ENCODE measurements around the gene POMT1.

The POMT1 gene

GRCh38 chr9:131562032-131562959 lies 59.6 kb downstream of the POMT1 start:
- TF ChIP-seq CTCF (conservative IDR thresholded peaks at IDR 0.05; ENCODE audit: control insufficient read depth, insufficient read depth, low read depth, low read length) = no peak
- DNase-seq (ENCODE audit: low read depth) = peak; percentile 39
- H3K4me3 ChIP-seq (ENCODE audit: control insufficient read depth, low read depth, low read length) = no peak overlapping the region

GRCh38 chr9:131565369-131565768 lies 62.7 kb downstream of the POMT1 start:
- no peak for DNase-seq (ENCODE audit: low read depth)
- no peak overlapping the region for H3K4me3 ChIP-seq (ENCODE audit: control insufficient read depth, low read depth, low read length)
- no peak for TF ChIP-seq CTCF (conservative IDR thresholded peaks at IDR 0.05; ENCODE audit: control insufficient read depth, insufficient read depth, low read depth, low read length)

- TF ChIP-seq CTCF (conservative IDR thresholded peaks at IDR 0.05; ENCODE audit: control insufficient read depth, insufficient read depth, low read depth, low read length) = no peak
- H3K4me3 ChIP-seq (ENCODE audit: control insufficient read depth, low read depth, low read length) = no peak overlapping the region
- no peak for DNase-seq (ENCODE audit: low read depth)
Measured at GRCh38 chr9:131566158-131566557, 63.4 kb downstream of the POMT1 start.

GRCh38 chr9:131567910-131568309 lies 65.2 kb downstream of the POMT1 start:
- no peak for DNase-seq (ENCODE audit: low read depth)
- no peak for TF ChIP-seq CTCF (conservative IDR thresholded peaks at IDR 0.05; ENCODE audit: control insufficient read depth, insufficient read depth, low read depth, low read length)
- H3K4me3 ChIP-seq (ENCODE audit: control insufficient read depth, low read depth, low read length) = no peak overlapping the region

Data from fibroblast of mammary gland (primary cell).